ENCODE results near the gene NFAT5. TPM values are rescaled to one million over a fixed set of nuclear protein-coding genes. Genes with fewer than 3 reads are reported as not detected.

Gene NFAT5
- total RNA-seq, 4 donors from 2014 or later: 76.1 to 122 (median 102) TPM

DNA sequence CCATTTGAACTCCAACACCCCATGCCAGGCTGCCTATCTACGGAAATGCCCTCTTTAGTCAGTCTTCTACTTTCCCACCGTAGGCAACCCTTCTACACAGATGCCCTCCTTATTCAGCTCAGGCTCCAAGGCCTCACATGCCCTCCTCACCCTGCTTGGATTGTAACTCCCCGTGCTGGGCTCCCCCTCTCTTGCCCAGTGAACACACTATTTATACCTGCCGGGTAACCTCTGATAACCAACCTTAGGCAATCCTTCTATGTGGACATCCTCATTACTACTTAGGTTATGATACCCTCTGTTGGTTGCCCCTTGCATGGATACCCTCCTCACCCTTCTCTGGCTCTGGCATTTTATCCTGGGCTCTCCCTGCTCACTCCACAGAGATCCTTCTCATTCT is 50.3 kb downstream of the NFAT5 start:
- no peak overlapping the region for H3K4me3 ChIP-seq (replicated peaks in 1 of 3)
- intact Hi-C loops (cut with DNase I): no loop called here
- peak overlapping the region; percentile 40 to 75 (median 67) for H3K27ac ChIP-seq
- no peaks in the 10 kb centered on the region for H3K27me3 ChIP-seq
- DNase-seq: no peak
- TF ChIP-seq, protein P1, sequence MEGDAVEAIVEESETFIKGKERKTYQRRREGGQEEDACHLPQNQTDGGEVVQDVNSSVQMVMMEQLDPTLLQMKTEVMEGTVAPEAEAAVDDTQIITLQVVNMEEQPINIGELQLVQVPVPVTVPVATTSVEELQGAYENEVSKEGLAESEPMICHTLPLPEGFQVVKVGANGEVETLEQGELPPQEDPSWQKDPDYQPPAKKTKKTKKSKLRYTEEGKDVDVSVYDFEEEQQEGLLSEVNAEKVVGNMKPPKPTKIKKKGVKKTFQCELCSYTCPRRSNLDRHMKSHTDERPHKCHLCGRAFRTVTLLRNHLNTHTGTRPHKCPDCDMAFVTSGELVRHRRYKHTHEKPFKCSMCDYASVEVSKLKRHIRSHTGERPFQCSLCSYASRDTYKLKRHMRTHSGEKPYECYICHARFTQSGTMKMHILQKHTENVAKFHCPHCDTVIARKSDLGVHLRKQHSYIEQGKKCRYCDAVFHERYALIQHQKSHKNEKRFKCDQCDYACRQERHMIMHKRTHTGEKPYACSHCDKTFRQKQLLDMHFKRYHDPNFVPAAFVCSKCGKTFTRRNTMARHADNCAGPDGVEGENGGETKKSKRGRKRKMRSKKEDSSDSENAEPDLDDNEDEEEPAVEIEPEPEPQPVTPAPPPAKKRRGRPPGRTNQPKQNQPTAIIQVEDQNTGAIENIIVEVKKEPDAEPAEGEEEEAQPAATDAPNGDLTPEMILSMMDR (IDR thresholded peaks at IDR 0.05): no peak
- TF ChIP-seq POLR2A (IDR thresholded peaks at IDR 0.05): no peak
- WGBS, 2 donors: 96 to 97% methylated on average over 4 of the region's 4 CpGs
- H3K4me1 ChIP-seq: peaks cover 43 to 74% of the 10 kb centered on the region in 2 donors
- H3K9me3 ChIP-seq: no peaks in the 10 kb centered on the region
- H3K36me3 ChIP-seq: no peaks in the 10 kb centered on the region

DNA sequence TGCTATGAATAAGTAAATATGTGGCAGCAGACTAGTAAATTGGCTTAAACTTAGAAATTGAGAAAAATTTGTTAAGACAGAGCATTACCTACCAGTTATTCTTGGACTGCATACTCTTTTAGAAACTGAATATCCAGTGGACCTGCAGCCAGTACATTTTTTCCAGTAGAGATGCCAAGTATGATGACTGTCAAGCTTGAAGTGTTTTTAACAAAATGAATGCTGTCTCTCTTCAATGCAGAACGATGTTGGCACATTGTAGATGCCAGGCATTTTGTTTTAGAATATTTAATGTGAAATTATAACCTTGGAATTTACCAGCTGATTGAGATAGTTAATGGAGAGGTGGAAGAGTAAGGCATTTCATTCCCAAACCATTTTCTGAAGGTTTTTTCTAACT is 52.5 kb downstream of the NFAT5 start:
- Histone ChIP-seq H3K27me3 (no peaks in the 10 kb centered on the region), H3K9me3 (no peaks in the 10 kb centered on the region), H3K36me3 (no peaks in the 10 kb centered on the region), H3K4me3 (replicated peaks in 1 of 3) (no peak overlapping the region), H3K4me1 (peaks cover 34 to 71% of the 10 kb centered on the region in 2 donors), H3K27ac (peak overlapping the region; percentile 73 to 88 (median 75))
- DNase-seq: no peak
- 11 to 14% methylated on average over 1 of the region's 1 CpG for WGBS, 2 donors
- intact Hi-C loops (cut with DNase I): no loop called here
- no peak for TF ChIP-seq POLR2A (IDR thresholded peaks at IDR 0.05)
- TF ChIP-seq, protein P1 (IDR thresholded peaks at IDR 0.05): no peak

DNA sequence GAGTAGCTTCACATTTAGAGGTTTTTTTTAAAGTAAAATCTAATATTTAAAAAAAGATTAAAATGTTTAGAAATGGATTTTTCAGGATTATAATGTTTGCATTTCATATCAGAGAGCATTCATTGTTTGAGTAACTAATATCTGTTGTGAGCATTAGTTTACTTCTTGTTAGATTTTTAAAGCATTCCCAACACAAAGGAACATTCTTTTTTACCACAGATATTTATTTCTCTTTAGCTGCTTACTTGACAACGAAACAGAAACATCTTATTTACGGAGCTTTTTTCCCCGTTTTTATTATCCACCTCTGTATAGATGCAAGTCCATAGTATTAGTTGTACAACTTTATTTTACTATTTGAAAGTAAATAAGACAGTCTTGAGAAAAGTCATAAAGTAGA is 53.0 kb downstream of the NFAT5 start:
- H3K4me3 ChIP-seq (replicated peaks in 1 of 3): no peak overlapping the region
- H3K27ac ChIP-seq: peak overlapping the region; percentile 73 to 88 (median 75)
- no peaks in the 10 kb centered on the region for H3K27me3 ChIP-seq
- DNase-seq: no peak
- no peaks in the 10 kb centered on the region for H3K9me3 ChIP-seq
- TF ChIP-seq, protein P1 (IDR thresholded peaks at IDR 0.05): no peak
- TF ChIP-seq POLR2A (IDR thresholded peaks at IDR 0.05): no peak
- peaks cover 29 to 67% of the 10 kb centered on the region in 2 donors for H3K4me1 ChIP-seq
- H3K36me3 ChIP-seq: no peaks in the 10 kb centered on the region
- intact Hi-C loops (cut with DNase I): no loop called here
- WGBS, 2 donors: 78 to 87% methylated on average over 3 of the region's 3 CpGs

DNA sequence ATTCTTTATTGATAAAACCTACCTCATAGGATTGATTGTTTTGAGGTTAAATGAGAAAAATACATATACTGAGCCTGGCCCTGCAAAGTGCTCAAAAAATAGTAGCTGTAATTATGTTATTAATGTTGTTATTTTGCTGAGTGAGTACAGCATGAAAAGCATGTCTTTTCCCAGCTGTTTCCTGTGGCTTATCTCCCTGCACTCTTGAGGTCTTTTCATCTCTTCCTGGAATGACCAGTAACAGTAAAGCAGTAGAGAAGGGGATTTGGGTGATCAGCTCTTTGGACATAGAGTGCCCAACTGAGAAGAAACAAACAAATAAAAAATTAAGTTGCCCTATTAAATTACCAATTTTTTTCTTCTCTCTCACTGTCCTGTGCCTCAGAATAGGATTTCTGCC is 53.7 kb downstream of the NFAT5 start:
- Histone ChIP-seq H3K27ac (peak overlapping the region in 2 of 3 donors; percentile 73 to 75), H3K4me1 (peaks cover 27 to 59% of the 10 kb centered on the region in 2 donors), H3K9me3 (no peaks in the 10 kb centered on the region), H3K4me3 (replicated peaks in 1 of 3) (no peak overlapping the region), H3K27me3 (no peaks in the 10 kb centered on the region), H3K36me3 (no peaks in the 10 kb centered on the region)
- no peak for DNase-seq
- intact Hi-C loops (cut with DNase I): no loop called here
- TF ChIP-seq, protein P1 (IDR thresholded peaks at IDR 0.05): no peak
- no peak for TF ChIP-seq POLR2A (IDR thresholded peaks at IDR 0.05)

DNA sequence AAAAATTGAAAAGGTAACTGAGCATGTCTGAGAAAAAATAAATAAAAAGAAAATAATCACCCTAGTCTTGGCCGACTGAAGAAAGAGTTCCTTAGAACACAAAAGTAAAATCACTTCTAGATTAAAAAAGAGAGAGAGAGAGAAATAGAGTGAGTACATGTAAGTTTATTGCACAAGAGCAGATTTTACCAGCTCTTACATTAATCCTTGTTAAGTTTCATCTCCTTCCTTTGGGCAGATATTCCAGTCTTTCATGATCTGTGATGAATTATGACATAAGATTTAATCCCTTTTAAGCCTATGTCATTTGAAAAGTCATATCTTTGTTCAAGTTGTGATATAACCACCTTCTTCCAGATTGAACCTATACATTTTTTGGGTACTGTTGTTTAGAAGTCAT is 54.8 kb downstream of the NFAT5 start:
- Histone ChIP-seq H3K27ac (peak overlapping the region; percentile 32 to 73 (median 47)), H3K9me3 (no peaks in the 10 kb centered on the region), H3K4me1 (peaks cover 20 to 51% of the 10 kb centered on the region in 2 donors), H3K27me3 (no peaks in the 10 kb centered on the region), H3K4me3 (replicated peaks in 1 of 3) (no peak overlapping the region), H3K36me3 (no peaks in the 10 kb centered on the region)
- 45 to 49% methylated on average over 1 of the region's 1 CpG for WGBS, 2 donors
- TF ChIP-seq, protein P1 (IDR thresholded peaks at IDR 0.05): no peak
- TF ChIP-seq POLR2A (IDR thresholded peaks at IDR 0.05): no peak
- intact Hi-C loops (cut with DNase I): no loop called here
- DNase-seq: no peak
